LNCaP clone FGC (cell line): ENCODE measurements around the gene MARCKS.
A peak's percentile ranks its signal among the peaks of the same experiment; 100 is the strongest.

Experiments
- DNase-seq: peaks from one replicate; pipeline ENCODE4 v3.0.0-alpha.2; 2011; ENCODE audit warnings: low read depth
- H3K4me3 ChIP-seq: 2 replicates; pipeline ENCODE4 v1.5.1; 2011; ENCODE audit warnings: mild to moderate bottlenecking, low read depth, low read length, control low read depth
- CTCF ChIP-seq: IDR thresholded peaks from 2 replicates; pipeline ENCODE4 v1.5.1; 2012; ENCODE audit warnings: mild to moderate bottlenecking; ENCODE audit not compliant: control insufficient read depth, insufficient read depth; ENCODE audit errors: extremely low read depth

The MARCKS gene

GRCh38 chr6:113871975-113872374 lies 14.8 kb downstream of the MARCKS start:
- H3K4me3 ChIP-seq: no peak overlapping the region
- no peak for TF ChIP-seq CTCF
- DNase-seq: no peak

- TF ChIP-seq CTCF: no peak
- no peak overlapping the region for H3K4me3 ChIP-seq
- no peak for DNase-seq
These were observed 16.0 kb downstream of the MARCKS start for GRCh38 chr6:113873043-113873667.

GRCh38 chr6:113875470-113875869 lies 18.3 kb downstream of the MARCKS start:
- no peak for TF ChIP-seq CTCF

GRCh38 chr6:113876695-113877094 lies 19.6 kb downstream of the MARCKS start:
- DNase-seq: no peak
- H3K4me3 ChIP-seq: no peak overlapping the region
- no peak for TF ChIP-seq CTCF

More at GRCh38 chr6:113875470-113875869, 18.3 kb downstream of the MARCKS start:
- no peak overlapping the region for H3K4me3 ChIP-seq
- no peak for DNase-seq

- H3K4me3 ChIP-seq: no peak overlapping the region
- TF ChIP-seq CTCF: peak; percentile 85
- DNase-seq: no peak
These were observed 22.3 kb downstream of the MARCKS start for GRCh38 chr6:113879186-113880096.

GRCh38 chr6:113881478-113881980 lies 24.4 kb downstream of the MARCKS start:
- TF ChIP-seq CTCF: no peak

More at GRCh38 chr6:113881478-113881980, 24.4 kb downstream of the MARCKS start:
- H3K4me3 ChIP-seq: no peak overlapping the region
- DNase-seq: no peak
